SKM-1 (cell line): ENCODE measurements around the gene ULK2.

Experiments used
- DNase-seq: peaks from one replicate; lab custom pipeline; 2025; ENCODE audit not compliant: unreplicated experiment; lab: John Stamatoyannopoulos, UW

ULK2 gene

DNA sequence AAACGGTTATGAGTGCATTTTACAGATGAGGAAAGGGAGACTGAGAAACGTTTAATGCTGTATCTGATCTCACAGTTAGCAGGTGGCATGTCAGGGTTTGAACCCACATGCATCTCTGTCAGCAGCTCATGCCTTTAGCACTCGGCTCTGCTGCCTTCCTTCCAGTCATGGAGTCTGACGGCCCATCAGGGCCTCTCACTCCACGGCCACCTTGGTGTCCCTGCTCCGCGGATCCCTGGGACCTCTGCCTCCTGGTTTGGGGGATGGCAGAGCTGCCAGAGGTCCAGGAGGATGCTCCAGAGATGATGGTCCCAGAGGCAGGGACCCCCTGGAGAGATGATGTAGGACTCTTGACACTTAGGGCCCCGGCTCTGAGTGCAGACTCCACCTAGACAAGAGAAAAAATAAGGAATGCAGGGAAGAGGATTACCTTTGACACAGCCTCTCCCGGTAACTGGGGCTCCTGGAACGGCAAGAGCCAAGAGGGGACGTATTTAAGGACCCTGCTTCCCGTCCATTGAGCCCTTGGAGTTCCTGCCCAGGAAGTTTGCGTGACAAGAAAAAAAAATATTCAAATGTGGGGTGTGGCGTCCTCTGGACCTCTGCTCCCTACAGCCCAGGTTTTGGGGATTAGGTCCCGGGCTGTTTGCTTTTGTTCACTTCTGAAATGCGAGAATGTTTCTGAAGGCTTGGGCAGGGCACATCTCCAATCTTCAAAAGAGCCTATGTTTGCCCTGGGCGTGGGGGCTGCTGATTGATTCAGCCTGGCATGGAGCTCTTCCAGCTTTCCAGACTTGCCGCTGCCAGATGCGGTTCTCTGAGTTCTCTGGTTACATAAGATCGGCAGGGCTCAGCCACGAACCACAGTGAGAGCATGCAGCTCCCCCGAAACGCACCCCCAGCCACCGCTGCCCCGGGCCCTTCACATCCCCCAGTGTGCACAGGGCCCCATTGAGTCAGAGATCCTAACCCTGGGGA, 119.6 kb downstream of the ULK2 start, which contains the start of gene ALDH3A1:
Gene ALDH3A1 (minus strand): TSS at position 470 of the 978 bp plus-strand sequence. CDS start 3,169 bp downstream, outside the sequence.
- DNase-seq, result no peak

- no peak for DNase-seq
These were observed 120.5 kb downstream of the ULK2 start for GRCh38 chr17:19747159-19747719.

GRCh38 chr17:19746517-19746916, 121.2 kb downstream of the ULK2 start:
- DNase-seq, result no peak

GRCh38 chr17:19744922-19745757, 122.6 kb downstream of the ULK2 start:
- peak; percentile 40 for DNase-seq

- no peak for DNase-seq
These were observed 123.2 kb downstream of the ULK2 start for GRCh38 chr17:19744492-19744891.

DNA sequence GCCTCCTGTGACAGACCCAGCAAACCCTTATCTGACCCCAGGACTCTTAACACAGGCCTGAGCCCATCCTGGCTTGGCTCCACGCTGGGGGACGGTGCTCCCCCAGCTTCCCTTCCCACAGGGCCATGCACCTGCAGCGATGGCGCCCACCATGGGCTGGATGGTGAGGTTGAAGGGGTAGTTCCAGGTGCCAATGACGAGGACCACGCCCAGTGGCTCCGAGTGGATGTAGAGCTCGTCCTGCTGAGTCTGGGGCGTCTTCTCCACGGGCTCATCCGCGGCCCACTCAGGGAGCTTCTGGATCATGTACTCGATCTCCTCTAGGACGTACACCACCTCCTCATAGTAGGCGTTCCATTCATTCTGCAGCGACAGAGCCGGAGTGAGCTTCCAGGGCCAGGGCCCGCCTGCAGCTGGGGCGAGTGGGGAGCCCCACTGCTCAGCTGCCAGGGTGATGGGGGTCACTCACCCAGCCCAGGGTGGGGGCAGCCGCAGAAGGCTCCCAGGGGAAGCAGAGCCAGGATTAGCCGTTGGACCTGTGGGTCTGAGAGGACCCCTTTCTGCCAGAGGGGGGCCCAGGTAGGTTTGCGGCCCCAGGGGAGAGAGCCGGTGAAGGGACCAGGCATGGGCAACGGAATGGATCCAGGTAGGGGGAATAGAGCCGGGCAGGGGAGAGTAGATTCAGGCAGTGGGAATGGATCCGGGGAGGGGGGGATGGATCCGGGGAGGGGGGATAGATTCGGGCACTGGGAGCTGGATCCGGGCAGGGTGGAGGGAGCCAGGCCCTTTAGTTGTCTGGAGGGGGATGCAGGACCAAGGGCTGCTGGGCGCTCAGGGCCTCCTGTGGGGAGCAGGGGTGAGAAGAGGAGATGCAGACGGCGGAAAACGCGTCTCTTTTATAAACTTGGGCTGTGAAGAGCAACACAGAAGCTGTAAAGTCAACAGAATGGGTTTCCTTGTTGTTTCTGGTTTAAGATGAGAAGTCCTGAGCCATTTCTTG, 124.3 kb downstream of the ULK2 start:
- DNase-seq, result no peak

DNA sequence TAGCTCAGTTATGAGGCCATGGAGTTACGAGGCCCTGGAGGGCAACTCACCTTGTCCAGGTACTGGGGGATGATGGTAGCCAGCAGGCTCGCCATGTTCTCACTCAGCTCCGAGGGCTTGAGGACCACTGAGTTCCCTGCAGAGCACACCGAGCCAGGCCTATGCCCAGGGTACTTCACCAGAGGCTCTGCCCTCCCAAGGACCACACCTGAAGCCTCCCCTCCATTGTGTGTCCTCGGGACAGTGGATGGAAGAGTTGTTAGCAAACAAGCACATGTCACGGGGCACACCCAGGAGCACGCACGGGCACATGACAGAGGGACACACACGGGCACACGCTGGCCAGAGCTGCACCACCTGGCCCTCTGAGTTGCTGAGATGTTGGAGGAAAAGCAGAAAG, 125.2 kb downstream of the ULK2 start:
- no peak for DNase-seq

GRCh38 chr17:19741832-19742457, 125.8 kb downstream of the ULK2 start:
- DNase-seq, result no peak

DNA sequence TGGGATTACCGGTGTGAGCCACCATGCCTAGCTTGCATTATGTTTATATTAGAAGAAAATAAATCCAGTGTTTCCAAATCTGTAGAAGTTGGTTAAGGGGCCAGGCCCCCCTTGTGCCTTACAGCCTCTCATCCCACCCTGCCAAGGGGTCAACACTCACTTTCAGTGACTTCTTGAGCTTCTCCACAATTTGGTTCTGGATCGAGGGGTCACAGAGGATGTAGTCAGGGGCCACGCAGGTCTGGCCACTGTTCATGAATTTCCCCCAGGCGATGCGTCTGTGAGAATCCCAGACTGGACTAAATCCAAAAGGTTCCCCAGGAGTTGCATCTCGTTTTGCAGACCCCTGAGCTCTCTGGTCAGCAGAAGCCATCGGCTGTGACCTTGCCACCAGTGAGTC, 126.8 kb downstream of the ULK2 start:
- DNase-seq, result no peak

DNA sequence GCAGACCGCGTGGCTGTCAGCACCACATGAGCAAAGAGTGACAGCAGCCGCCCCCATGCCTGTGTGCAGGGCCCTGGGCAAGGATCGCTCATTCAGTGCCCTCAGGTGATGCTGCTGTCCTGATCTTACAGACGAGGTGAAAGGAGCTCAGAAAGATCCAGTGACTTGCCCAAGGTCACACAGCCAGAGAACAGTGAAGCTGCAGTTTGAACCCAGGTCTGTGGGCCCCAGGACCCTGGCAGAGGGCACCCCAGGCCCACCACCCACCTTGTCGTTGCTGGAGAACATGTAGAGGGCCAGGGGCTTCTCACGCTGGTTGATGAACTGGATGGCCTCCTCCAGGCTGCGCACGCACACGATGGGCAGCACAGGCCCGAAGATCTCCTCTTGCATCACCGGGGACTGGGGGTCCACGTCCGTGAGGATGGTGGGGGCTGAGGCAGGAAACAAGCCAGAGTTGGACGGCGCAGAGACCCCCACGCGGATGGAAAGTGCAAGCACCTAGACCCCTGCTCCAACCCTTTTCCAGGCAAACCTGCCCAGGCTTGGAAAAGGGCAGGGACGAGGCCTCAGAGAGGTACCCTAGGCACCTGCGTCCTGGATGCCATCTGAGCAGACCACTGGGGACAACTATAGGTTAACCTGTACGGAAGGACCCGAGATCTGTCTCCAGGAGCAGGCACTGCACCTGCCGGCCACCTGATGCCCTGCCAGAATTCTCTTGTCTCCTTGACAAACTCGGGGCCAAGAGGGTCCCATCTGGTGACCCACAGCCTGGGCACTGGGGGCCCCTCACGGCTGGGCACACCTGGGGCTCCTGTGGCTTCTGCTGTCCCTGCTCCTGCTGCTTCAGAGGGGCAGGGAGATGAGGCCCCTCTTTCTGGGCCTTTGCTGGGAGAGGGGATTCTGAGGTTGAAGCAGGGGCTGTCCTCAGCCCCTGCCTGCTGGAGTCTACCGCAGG, 128.2 kb downstream of the ULK2 start:
- DNase-seq, result no peak

DNA sequence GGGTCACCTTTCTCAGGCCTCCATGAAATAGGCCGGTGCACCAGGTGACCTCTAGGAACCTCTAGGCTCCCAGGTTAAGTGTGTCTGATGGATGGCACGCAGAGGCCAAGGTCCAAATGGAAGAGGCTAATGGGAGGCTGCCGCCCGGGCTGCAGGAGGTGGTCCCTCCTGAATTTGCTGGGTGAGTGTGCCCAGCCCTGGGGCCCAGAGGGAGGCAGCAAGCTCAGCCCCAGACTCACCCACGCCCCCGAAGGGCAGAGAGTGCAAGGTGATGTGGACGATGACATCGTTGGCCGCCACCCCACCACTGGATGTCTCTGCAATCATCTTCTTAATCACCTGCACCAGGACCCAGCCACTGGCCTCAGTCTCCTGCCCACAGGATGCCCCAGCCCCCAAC, 129.0 kb downstream of the ULK2 start:
- DNase-seq, result no peak

- no peak for DNase-seq
These were observed 129.7 kb downstream of the ULK2 start for GRCh38 chr17:19738073-19738449.

DNA sequence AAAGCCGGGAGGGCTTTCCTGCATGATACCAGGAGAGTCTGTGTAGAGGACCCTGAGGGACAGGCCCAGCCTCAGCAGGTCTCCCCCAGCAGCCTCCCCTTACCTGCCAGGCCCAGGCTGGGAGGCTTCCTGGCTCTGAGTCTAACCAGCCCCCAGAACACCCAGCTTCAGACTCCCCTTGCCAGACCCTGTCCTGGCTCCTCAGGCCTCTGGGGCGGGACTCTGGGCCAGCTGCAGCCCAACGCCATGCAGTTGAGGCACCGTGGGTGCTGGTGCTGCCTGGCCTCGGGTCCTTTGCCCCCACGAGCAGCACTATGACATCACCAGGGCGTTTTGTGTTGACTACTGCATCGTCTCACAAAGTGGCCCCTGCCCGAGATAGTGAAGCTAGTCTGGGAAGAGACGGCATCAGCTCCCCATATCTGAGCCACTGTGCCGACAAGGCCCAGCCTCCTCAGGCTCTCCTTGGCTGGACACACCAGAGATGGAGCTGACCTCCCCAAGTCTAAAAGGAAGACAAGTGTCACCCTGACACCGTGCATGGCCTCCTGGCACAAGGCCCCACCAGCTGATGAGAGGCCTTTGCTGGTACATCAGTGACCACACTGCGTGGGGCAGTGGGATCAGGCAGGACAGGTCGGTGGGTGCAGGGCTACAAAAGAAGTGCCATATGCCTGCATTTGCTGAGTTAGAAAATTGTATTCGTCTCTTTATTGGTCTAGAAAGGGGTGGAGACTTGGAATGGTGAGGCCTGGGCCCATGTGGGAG, 130.2 kb downstream of the ULK2 start:
- DNase-seq, result no peak

DNA sequence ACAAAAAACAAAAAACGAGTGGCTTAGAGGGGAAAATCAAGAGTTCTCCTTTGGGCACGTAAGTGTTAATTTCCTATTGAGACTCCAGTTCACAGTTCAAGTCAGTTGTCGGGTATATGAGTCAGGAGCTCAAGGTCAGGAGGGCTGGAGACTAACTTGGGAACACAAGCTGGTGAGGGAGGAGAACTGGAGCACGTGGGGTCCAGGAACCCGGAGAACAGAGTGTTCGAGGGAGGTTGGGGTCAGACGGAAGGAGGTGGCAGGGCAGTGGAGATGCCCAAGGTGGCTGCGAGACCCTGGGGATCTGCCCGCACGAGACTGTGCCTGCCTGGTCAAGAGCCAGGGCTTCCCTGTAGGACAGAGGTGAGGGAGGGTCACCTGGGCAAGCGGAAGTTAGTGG, 131.7 kb downstream of the ULK2 start:
- no peak for DNase-seq

DNA sequence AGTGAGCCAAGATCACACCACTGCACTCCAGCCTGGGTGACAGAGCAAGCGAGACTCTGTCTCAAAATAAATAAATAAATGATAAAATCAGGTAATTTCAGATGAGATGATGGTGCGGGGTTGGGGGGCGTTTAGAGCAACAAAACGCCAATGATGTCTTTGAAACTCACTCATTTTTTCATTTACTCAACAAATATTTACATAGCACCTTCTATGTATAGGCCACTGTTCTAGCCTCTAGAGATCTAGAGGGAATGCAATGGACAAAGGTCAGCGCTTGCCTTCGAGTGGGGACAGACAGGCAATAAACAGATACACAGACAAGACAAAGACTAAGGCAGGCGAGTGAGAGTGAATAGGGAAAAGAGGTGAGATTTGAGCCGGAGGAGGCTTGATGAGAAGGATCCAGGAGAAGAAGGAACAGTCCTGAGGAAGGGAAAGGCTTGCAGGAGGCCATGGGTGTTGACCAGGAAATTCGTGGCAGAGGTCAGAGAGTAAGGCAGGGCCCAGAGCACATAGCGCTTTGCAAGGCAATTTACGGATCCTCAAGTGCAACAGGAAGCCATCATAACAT, 133.7 kb downstream of the ULK2 start:
- DNase-seq, result no peak

- no peak for DNase-seq
These were observed 136.1 kb downstream of the ULK2 start for GRCh38 chr17:19731626-19732025.

GRCh38 chr17:19730843-19731242, 136.9 kb downstream of the ULK2 start:
- DNase-seq, result no peak

DNA sequence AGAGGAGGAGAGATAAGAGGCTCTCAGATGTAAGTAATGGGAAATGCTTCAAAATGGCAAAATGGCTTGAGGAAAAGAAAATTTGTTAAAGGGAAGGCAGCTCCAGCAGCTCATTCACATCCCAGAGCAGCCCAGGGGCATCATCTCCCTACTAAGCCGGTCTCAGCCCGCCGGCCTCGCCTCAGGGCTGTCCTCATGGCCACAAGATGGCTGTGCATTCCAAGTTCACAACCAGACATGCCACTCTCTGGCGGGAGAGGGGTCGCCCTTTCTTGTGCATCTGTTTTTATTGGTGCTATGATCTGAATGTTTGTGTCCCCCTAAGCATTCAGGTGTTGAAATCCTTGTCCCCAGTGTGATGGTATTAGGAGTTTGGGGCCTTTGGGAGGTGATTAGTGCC, 137.8 kb downstream of the ULK2 start:
- DNase-seq, result no peak
